HG03175 (cell line): Measurements from ENCODE around the gene PLXND1.
"Not testable (repeated sequence)": the region's sequence is repeated elsewhere in the genome, so short reads cannot be mapped to it uniquely, and the experiment has no call there.

Source experiments
- ATAC-seq: cut with Tn5 transposase; IDR thresholded peaks from one replicate; pipeline ENCODE4 v1.9.1; 2021; ENCODE audit warnings: mild to moderate bottlenecking, moderate library complexity; ENCODE audit not compliant: unreplicated experiment

PLXND1 gene

GRCh38 chr3:129530821-129531220, 75.7 kb downstream of the PLXND1 start:
- no peak for ATAC-seq

- ATAC-seq = no peak
Observed at GRCh38 chr3:129530251-129530791, 76.2 kb downstream of the PLXND1 start.

- ATAC-seq = no peak
Observed at GRCh38 chr3:129529436-129530210, 76.9 kb downstream of the PLXND1 start.

GRCh38 chr3:129528589-129529100, 77.8 kb downstream of the PLXND1 start, which contains the start of gene RHO:
TSS of gene RHO (plus strand) at chr3:129528639. CDS start at chr3:129528734, 95 bp downstream.
- ATAC-seq = no peak

- ATAC-seq = no peak
Observed at GRCh38 chr3:129527262-129527661, 79.2 kb downstream of the PLXND1 start.

GRCh38 chr3:129526121-129526900, 80.2 kb downstream of the PLXND1 start:
- peak; percentile 84 for ATAC-seq

GRCh38 chr3:129525341-129525968, 81.0 kb downstream of the PLXND1 start:
- ATAC-seq = no peak

- ATAC-seq = no peak
Observed at GRCh38 chr3:129524081-129524480, 82.4 kb downstream of the PLXND1 start.

- no peak for ATAC-seq
Observed at GRCh38 chr3:129522953-129523352, 83.5 kb downstream of the PLXND1 start.

- ATAC-seq = no peak
Observed at GRCh38 chr3:129521611-129522010, 84.9 kb downstream of the PLXND1 start.

GRCh38 chr3:129520960-129521359, 85.5 kb downstream of the PLXND1 start:
- no peak for ATAC-seq

GRCh38 chr3:129519896-129520715, 86.4 kb downstream of the PLXND1 start:
- ATAC-seq = no peak

GRCh38 chr3:129519449-129519848, 87.0 kb downstream of the PLXND1 start:
- no peak for ATAC-seq

- ATAC-seq = no peak
Observed at GRCh38 chr3:129518581-129518980, 87.9 kb downstream of the PLXND1 start.

- ATAC-seq = no peak
Observed at GRCh38 chr3:129518038-129518561, 88.4 kb downstream of the PLXND1 start.

GRCh38 chr3:129517516-129517915, 89.0 kb downstream of the PLXND1 start:
- no peak for ATAC-seq

GRCh38 chr3:129515821-129516432, 90.5 kb downstream of the PLXND1 start:
- ATAC-seq = not testable (repeated sequence)

GRCh38 chr3:129515108-129515820, 91.2 kb downstream of the PLXND1 start:
- not testable (repeated sequence) for ATAC-seq

- no peak for ATAC-seq
Observed at GRCh38 chr3:129514563-129514962, 91.9 kb downstream of the PLXND1 start.
